ENCODE results near the gene HIVEP3.

- TF ChIP-seq POLR2A (IDR thresholded peaks at IDR 0.05; ENCODE audit: low read depth, low read length): no peak
- no peak for TF ChIP-seq POLR2AphosphoS5 (IDR thresholded peaks at IDR 0.05; ENCODE audit: low read depth, low read length)
- TF ChIP-seq TAF1 (IDR thresholded peaks at IDR 0.05; ENCODE audit: low read depth, low read length): no peak
- TF ChIP-seq SPI1 (IDR thresholded peaks at IDR 0.05; ENCODE audit: low read depth, low read length): no peak
These were observed 128.9 kb downstream of the HIVEP3 start for GRCh38 chr1:41789661-41790330.

Measured in GM12891 (cell line).